GM13976 (cell line): Measurements from ENCODE around the gene INSR.
"Not testable (repeated sequence)": the region's sequence is repeated elsewhere in the genome, so short reads cannot be mapped to it uniquely, and the experiment has no call there.

Experiments used
- DNase-seq: peaks from one replicate; pipeline ENCODE4 v3.0.0; 2012; ENCODE audit warnings: low spot score
- in situ Hi-C: fragments of 300-500 bp; cut with MboI; formaldehyde crosslinking; loops from one replicate; pipeline ENCODE4 v1.12.0; 2022; ENCODE audit warnings: low sequenced_read_pairs, mixed read lengths, inconsistent platforms; ENCODE audit not compliant: unreplicated experiment
- TF ChIP-seq, protein P1 (sequence below): IDR thresholded peaks from 2 replicates; pipeline ENCODE4 v1.5.1; 2012; ENCODE audit warnings: borderline replicate concordance, mild to moderate bottlenecking; ENCODE audit not compliant: insufficient read depth; ENCODE audit errors: extremely low read depth, missing control alignments, control extremely low read depth

INSR gene

GRCh38 chr19:7074705-7075282, 219.4 kb downstream of the INSR start:
- DNase-seq: no peak
- TF ChIP-seq, protein P1, sequence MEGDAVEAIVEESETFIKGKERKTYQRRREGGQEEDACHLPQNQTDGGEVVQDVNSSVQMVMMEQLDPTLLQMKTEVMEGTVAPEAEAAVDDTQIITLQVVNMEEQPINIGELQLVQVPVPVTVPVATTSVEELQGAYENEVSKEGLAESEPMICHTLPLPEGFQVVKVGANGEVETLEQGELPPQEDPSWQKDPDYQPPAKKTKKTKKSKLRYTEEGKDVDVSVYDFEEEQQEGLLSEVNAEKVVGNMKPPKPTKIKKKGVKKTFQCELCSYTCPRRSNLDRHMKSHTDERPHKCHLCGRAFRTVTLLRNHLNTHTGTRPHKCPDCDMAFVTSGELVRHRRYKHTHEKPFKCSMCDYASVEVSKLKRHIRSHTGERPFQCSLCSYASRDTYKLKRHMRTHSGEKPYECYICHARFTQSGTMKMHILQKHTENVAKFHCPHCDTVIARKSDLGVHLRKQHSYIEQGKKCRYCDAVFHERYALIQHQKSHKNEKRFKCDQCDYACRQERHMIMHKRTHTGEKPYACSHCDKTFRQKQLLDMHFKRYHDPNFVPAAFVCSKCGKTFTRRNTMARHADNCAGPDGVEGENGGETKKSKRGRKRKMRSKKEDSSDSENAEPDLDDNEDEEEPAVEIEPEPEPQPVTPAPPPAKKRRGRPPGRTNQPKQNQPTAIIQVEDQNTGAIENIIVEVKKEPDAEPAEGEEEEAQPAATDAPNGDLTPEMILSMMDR: no peak
- in situ Hi-C loops: no loop called here

DNA sequence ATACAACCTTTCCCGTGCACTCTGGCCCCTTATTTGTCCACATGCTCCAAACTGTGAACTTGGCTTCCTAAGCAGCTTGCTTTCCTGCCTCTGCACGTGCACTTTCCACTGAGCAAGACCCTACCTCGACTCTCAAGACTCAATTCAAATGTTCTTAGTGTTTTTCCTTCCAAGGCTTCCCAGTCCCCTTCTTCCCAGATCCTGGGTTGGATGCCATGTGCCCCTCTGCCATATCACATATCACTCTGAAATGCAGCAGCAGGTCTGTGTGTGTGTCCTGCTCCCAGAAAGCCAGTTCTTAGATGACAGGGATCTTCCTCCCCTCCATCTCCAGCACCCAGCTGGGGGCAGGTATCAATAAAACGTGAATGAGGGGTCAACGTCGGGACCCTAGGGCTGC, 221.7 kb downstream of the INSR start:
- DNase-seq: no peak
- in situ Hi-C loops: no loop called here
- TF ChIP-seq, protein P1: no peak

DNA sequence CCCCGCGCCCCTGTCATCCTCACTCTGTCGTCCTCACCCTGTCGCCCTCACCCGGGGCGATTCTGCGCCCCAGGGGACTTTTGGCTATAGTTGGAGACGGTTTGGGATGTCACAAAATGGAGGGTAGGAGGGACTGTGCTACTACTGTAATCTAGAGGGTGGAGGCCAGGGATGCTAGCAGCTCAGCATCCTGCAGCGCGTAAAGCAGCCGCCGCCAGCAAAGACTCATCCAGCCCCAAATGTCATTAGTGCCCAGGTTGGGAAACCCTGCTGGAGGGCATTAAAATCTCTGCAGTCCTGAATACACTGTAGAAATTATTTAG, 224.3 kb downstream of the INSR start:
- no peak for DNase-seq
- in situ Hi-C loops: no loop called here
- TF ChIP-seq, protein P1: no peak

DNA sequence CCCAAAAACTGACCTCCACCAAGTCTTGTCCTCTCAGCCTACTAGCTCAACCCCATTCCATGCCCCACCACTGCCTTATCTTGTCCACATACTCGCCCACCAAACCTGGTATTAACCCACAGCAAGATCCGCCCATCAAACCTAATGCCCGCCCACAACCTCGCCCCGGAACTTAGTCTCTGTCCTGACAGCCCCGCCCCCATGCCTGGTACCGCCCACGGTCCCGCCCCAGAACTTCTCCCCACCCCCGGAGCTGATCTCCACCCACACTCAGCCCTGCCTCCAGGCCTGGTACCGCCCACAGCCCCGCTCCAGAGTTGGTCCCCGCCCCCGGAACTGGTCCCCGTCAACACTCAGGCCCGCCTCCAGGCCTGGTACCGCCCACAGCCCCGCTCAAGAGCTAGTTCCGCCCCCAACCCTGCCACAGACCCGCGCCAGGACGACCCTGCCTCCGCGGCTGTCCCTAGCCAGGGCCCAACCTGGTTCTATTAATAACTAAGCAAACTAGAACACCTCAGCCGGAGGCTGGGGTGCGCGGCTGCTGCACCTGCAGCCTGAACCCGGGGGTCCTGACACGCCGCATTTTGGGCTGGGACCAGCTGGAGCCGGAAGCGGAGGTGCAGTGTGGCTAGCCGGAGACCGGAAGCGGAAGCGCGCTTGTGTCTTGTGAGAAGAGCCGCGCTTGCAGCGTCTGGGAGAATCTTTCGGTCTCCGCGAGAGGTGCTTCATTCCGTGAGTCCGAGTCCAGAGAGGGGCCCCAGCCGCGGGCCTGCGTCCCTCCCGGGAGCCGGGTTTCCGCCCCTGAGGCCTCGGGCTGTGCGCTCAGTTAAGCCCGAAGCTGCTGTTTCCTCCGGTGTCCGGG, 224.9 kb downstream of the INSR start, which contains the start of gene ZNF557:
ZNF557 (plus strand) TSS at position 662 of the 862 bp plus-strand sequence. CDS start 5,372 bp downstream, outside the sequence.
- peak; percentile 98 for DNase-seq
- in situ Hi-C loops: no loop called here
- TF ChIP-seq, protein P1: no peak

DNA sequence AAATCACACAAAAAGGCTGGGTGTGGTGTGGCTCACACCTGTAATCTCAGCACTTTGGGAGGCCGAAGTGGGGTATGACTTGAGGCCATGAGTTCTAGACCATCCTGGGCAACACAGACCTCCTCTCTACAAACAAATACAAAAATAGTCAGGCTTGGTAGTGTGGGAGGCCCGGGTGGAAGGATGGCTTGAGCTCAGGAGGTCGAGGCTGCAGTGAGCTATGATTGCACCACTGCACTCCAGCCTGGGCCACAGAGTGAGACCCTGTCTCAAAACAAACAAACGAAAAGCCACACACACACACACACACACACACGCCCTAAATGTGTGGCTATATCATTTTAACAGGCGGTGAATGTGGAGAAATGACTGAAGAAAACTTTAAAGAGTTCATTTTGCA, 225.6 kb downstream of the INSR start:
- in situ Hi-C loops: no loop called here
- DNase-seq: no peak
- TF ChIP-seq, protein P1: no peak

DNA sequence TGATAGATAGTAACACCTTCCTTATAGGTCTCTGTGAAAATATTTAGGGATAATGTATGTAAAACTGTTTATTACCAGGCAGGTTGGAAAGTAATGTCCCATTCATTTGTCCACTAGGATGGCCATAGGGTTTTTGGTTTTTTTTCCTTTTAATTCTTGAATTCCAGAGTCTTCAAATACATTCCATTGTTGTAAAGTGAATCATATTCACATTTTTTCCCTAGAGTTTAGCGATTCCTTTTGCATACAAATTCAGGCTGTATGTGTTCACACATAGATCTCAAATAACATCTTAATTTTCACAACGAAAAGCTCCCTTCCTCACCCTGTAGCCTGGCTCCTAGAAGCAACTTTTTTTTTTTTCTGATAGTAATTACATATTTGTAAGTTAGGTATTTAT, 226.5 kb downstream of the INSR start:
- DNase-seq: no peak
- TF ChIP-seq, protein P1: no peak
- in situ Hi-C loops: no loop called here

- DNase-seq, in situ Hi-C loops: not testable (repeated sequence)
Measured at GRCh38 chr19:7067122-7067521, 227.1 kb downstream of the INSR start.
